Osteocyte (in vitro differentiated cells): ENCODE data around the gene OTOF. TPM values are rescaled to one million over a fixed set of nuclear protein-coding genes. Genes with fewer than 3 reads are reported as not detected.

ENCODE experiments used
- DNase-seq: peaks from one replicate; pipeline ENCODE4 v3.0.0; 2021; ENCODE audit warnings: mixed read lengths; ENCODE audit not compliant: unreplicated experiment; ENCODE audit errors: extremely low spot score
- H3K27ac Mint-ChIP-seq: one replicate; pipeline ENCODE4 v1.8.0; 2021; ENCODE audit warnings: mild to moderate bottlenecking, mixed read lengths; ENCODE audit not compliant: unreplicated experiment
- H3K27me3 Mint-ChIP-seq: one replicate; pipeline ENCODE4 v1.8.0; 2021; ENCODE audit warnings: mixed read lengths; ENCODE audit not compliant: unreplicated experiment
- H3K36me3 Mint-ChIP-seq: one replicate; pipeline ENCODE4 v1.8.0; 2021; ENCODE audit warnings: mixed read lengths; ENCODE audit not compliant: unreplicated experiment
- H3K4me1 Mint-ChIP-seq: one replicate; pipeline ENCODE4 v1.8.0; 2021; ENCODE audit warnings: mixed read lengths; ENCODE audit not compliant: unreplicated experiment
- H3K4me3 Mint-ChIP-seq: one replicate; pipeline ENCODE4 v1.8.0; 2021; ENCODE audit warnings: mild to moderate bottlenecking, moderate library complexity, mixed read lengths; ENCODE audit not compliant: unreplicated experiment
- H3K9me3 Mint-ChIP-seq: one replicate; pipeline ENCODE4 v1.8.0; 2021; ENCODE audit warnings: mixed read lengths; ENCODE audit not compliant: unreplicated experiment
- total RNA-seq: library from RNA; stranded (reverse); gene quantifications from 2 replicates; pipeline ENCODE4 v1.2.1, GENCODE V29; 2021
- TF ChIP-seq, protein P1 (sequence below): fragments of 200-600 bp; sonication (generic); IDR thresholded peaks from 2 replicates; pipeline ENCODE4 v1.5.0; 2021; ENCODE audit warnings: antibody characterized with exemption, mild to moderate bottlenecking, moderate library complexity

OTOF gene
- total RNA-seq, 1 donor from 2014 or later, result not detected

DNA sequence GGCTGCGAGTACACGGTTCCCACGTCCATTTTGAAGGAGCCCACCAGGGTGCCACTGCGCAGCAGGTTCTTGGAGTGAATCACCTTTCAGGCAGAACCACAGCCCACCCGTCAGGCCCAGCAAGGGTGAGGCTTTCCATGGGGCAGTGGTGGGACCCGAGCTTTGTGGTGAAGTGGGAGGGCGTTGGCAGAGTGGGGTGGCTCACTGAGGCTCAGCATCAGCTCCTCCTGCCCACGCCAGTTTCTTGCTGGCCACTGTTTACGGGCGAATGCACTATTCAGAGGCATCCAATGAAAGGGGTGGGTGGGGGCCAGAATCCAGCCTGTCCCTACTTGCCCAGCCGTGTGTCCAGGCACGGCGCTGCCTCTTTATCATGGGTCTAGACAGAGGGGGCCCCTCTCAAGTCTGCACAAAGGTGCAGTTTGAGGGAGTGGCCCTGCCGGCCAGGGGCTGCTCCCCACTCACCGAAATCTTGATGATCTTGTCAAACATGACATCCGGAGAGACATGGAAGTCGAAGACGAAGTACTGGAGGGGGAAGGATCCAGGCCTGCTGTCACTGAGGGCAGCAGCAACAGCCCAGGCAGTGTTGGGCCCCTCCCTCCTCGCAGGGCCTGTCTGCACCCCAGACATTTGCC lies 11.4 kb upstream of the OTOF start:
- Mint-ChIP-seq H3K9me3 (no peaks in the 10 kb centered on the region), H3K27me3 (peaks cover 7% of the 10 kb centered on the region), H3K36me3 (no peaks in the 10 kb centered on the region), H3K4me3 (no peak overlapping the region), H3K4me1 (no peaks in the 10 kb centered on the region), H3K27ac (no peak overlapping the region)
- DNase-seq, result no peak
- TF ChIP-seq, protein P1, sequence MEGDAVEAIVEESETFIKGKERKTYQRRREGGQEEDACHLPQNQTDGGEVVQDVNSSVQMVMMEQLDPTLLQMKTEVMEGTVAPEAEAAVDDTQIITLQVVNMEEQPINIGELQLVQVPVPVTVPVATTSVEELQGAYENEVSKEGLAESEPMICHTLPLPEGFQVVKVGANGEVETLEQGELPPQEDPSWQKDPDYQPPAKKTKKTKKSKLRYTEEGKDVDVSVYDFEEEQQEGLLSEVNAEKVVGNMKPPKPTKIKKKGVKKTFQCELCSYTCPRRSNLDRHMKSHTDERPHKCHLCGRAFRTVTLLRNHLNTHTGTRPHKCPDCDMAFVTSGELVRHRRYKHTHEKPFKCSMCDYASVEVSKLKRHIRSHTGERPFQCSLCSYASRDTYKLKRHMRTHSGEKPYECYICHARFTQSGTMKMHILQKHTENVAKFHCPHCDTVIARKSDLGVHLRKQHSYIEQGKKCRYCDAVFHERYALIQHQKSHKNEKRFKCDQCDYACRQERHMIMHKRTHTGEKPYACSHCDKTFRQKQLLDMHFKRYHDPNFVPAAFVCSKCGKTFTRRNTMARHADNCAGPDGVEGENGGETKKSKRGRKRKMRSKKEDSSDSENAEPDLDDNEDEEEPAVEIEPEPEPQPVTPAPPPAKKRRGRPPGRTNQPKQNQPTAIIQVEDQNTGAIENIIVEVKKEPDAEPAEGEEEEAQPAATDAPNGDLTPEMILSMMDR, result no peak

DNA sequence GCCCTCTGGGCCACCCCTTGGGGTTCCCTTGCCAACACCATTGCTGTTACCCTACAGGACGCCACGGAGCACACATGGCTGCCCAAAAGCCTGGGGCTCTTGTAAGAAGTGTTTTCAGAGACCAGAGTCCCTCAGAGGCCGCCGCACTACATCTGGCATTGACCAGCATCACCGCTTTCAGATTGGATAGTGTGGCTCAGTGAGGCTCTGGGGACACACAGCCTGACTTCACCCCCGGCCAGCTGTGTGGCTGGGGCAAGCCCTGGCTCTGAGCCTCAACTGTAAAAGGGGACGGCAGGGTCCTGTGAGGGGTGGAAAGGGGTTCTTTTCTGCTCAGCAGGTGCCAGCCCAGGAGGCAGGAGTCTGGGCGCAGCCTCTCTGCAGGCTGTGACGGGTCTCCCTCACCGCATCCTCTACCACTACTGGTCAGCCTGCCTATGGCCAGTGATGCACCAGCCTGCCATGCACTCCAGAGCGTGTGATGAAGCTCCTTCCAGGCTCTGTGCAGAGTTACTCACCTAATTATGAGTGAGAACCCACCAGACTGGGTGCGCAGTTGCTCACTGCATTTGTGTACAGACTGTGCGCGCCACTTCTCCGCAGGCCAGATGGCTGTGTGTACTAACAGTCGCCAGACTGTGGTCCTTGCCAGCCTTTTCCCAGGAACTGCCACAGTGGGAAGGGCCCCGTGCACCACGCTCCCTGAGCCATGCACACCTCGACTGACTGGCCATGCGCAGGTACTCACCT lies 10.7 kb upstream of the OTOF start:
- TF ChIP-seq, protein P1, result no peak
- DNase-seq, result no peak
- Mint-ChIP-seq H3K9me3 (no peaks in the 10 kb centered on the region), H3K27ac (no peak overlapping the region), H3K4me1 (no peaks in the 10 kb centered on the region), H3K4me3 (no peak overlapping the region), H3K36me3 (no peaks in the 10 kb centered on the region), H3K27me3 (peaks cover 7% of the 10 kb centered on the region)

DNA sequence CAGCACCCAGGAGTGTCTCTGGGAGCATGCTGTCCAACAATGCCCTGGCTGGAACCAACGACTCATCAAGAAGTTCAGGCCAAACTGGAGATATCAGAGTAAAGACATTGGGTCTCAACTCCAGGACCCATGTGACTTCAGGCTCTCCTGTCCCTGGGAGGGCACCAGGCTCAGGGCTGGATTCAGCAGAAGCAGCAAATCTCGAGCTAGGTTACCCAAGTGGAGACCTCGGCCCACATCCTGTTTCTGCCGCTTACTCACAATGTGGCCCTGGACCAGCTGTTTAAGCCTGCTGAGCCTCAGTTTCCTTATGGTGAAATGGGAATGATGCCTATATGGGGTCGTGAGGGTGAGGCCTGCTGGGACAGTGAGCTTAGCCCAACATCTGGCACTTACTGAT lies 9.3 kb upstream of the OTOF start:
- Mint-ChIP-seq H3K4me1 (no peaks in the 10 kb centered on the region), H3K4me3 (no peak overlapping the region), H3K27ac (no peak overlapping the region), H3K9me3 (no peaks in the 10 kb centered on the region), H3K36me3 (no peaks in the 10 kb centered on the region), H3K27me3 (peaks cover 7% of the 10 kb centered on the region)
- no peak for DNase-seq
- TF ChIP-seq, protein P1, result no peak

DNA sequence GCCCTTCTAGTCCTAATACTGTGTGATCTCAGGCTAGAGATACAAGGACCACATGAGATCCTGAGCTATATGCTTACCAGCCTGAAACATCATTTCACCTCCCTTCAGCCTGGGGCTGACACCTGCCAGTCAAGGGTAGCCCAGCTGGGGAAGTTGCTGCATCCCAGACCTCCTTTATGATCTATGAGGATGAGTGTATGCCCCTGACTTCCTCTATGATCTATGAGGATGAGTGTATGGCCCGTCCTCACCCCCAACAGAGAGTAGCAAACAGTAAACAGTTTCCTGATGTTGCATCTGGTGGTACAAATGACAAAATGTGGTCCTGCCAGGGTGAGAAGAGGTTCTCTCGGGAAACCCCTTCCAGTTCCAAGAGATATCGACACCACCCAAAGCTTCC lies 8.9 kb upstream of the OTOF start:
- no peak overlapping the region for H3K27ac Mint-ChIP-seq
- no peaks in the 10 kb centered on the region for H3K9me3 Mint-ChIP-seq
- no peak overlapping the region for H3K4me3 Mint-ChIP-seq
- H3K36me3 Mint-ChIP-seq, result no peaks in the 10 kb centered on the region
- TF ChIP-seq, protein P1, result no peak
- DNase-seq, result no peak
- H3K27me3 Mint-ChIP-seq, result peaks cover 7% of the 10 kb centered on the region
- no peaks in the 10 kb centered on the region for H3K4me1 Mint-ChIP-seq

DNA sequence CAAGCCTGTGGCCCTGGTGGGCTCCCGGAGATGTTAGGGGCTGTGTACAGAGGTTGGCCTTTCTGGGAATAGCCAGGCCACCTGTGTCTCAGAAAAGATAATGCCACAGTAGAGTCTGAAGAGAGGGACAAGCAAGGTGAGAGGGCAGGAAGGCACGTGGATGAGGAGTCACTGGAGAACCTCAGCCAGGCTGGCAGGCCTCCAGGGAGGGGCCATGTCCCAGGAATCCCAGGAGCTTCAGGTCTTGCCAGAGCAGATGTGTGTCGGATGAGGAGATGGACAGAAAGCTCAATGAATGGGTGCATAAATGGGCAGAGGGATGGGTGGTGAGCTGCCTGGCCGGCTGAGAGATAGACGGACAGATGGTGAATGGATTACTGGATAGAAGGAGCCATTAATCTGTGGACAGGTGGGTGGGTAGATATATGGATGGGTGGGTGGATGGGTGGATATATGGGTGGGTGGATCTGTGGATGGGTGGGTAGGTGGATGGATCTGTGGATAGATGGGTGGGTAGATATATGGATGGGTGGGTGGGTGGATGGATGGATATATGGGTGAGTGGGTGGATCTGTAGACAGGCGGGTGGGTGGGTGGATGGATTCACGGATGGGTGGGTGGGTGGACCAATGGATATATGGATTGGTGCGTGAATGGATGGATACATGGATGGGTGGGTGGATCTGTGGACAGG lies 7.9 kb upstream of the OTOF start:
- no peaks in the 10 kb centered on the region for H3K9me3 Mint-ChIP-seq
- H3K4me3 Mint-ChIP-seq, result no peak overlapping the region
- TF ChIP-seq, protein P1, result no peak
- no peak overlapping the region for H3K27ac Mint-ChIP-seq
- DNase-seq, result no peak
- H3K4me1 Mint-ChIP-seq, result no peaks in the 10 kb centered on the region
- H3K27me3 Mint-ChIP-seq, result peaks cover 7% of the 10 kb centered on the region
- H3K36me3 Mint-ChIP-seq, result no peaks in the 10 kb centered on the region
